SU-DHL-6 (cell line): ENCODE measurements around the gene PRR20G.

Experiments used
- CTCF ChIP-seq: fragments of 200-600 bp; sonication (generic); IDR thresholded peaks from one replicate; pipeline ENCODE4 v1.5.1; 2017; ENCODE audit warnings: antibody characterized with exemption, mild to moderate bottlenecking, low read length, moderate library complexity; ENCODE audit not compliant: insufficient read depth, poor library complexity, severe bottlenecking
- EZH2phosphoT487 ChIP-seq: fragments of 200-600 bp; sonication (generic), shearing (Covaris generic); conservative IDR thresholded peaks from 2 replicates; pipeline ENCODE4 v1.6.1; 2018; ENCODE audit warnings: mild to moderate bottlenecking, antibody characterized with exemption, low read length, moderate library complexity, mixed read lengths

GRCh38 chr3:127312818-127313217 lies 25.0 kb upstream of the PRR20G start:
- TF ChIP-seq EZH2phosphoT487: no peak
- no peak for TF ChIP-seq CTCF
